ENCODE data around the gene MAP4K2. TPM values are rescaled to one million over a fixed set of nuclear protein-coding genes. Genes with fewer than 3 reads are reported as not detected.

Gene MAP4K2
- total RNA-seq, 1 donor from 2014 or later: 12.7 TPM

- no peaks in the 10 kb centered on the region for H3K36me3 Mint-ChIP-seq (ENCODE audit: insufficient read depth)
- H3K9me3 Mint-ChIP-seq (ENCODE audit: low read depth): no peaks in the 10 kb centered on the region
- peak; percentile 81 for TF ChIP-seq CTCF (IDR thresholded peaks at IDR 0.05; ENCODE audit: unreplicated experiment)
- peaks cover 68% of the 10 kb centered on the region for H3K27me3 Mint-ChIP-seq
- peak; percentile 55 for DNase-seq (ENCODE audit: low spot score, unreplicated experiment)
- peaks cover 8% of the 10 kb centered on the region for H3K4me1 Mint-ChIP-seq (ENCODE audit: low read depth)
- H3K27ac Mint-ChIP-seq: no peak overlapping the region
- no peak overlapping the region for H3K4me3 Mint-ChIP-seq (ENCODE audit: low read depth)
Observed at GRCh38 chr11:64742889-64743590, 60.0 kb downstream of the MAP4K2 start.

- DNase-seq (ENCODE audit: low spot score, unreplicated experiment): no peak
- H3K4me3 Mint-ChIP-seq (ENCODE audit: low read depth): no peak overlapping the region
- H3K27ac Mint-ChIP-seq: no peak overlapping the region
- peaks cover 63% of the 10 kb centered on the region for H3K27me3 Mint-ChIP-seq
- no peaks in the 10 kb centered on the region for H3K36me3 Mint-ChIP-seq (ENCODE audit: insufficient read depth)
- H3K9me3 Mint-ChIP-seq (ENCODE audit: low read depth): no peaks in the 10 kb centered on the region
- no peak for TF ChIP-seq CTCF (IDR thresholded peaks at IDR 0.05; ENCODE audit: unreplicated experiment)
- peaks cover 8% of the 10 kb centered on the region for H3K4me1 Mint-ChIP-seq (ENCODE audit: low read depth)
Observed at GRCh38 chr11:64742087-64742888, 60.7 kb downstream of the MAP4K2 start.

- DNase-seq (ENCODE audit: low spot score, unreplicated experiment): no peak
- no peaks in the 10 kb centered on the region for H3K9me3 Mint-ChIP-seq (ENCODE audit: low read depth)
- H3K27ac Mint-ChIP-seq: no peak overlapping the region
- peaks cover 60% of the 10 kb centered on the region for H3K27me3 Mint-ChIP-seq
- TF ChIP-seq CTCF (IDR thresholded peaks at IDR 0.05; ENCODE audit: unreplicated experiment): no peak
- H3K36me3 Mint-ChIP-seq (ENCODE audit: insufficient read depth): no peaks in the 10 kb centered on the region
- no peak overlapping the region for H3K4me3 Mint-ChIP-seq (ENCODE audit: low read depth)
- H3K4me1 Mint-ChIP-seq (ENCODE audit: low read depth): peaks cover 8% of the 10 kb centered on the region
Observed at GRCh38 chr11:64741375-64742086, 61.5 kb downstream of the MAP4K2 start.

- DNase-seq (ENCODE audit: low spot score, unreplicated experiment): no peak
- H3K36me3 Mint-ChIP-seq (ENCODE audit: insufficient read depth): no peaks in the 10 kb centered on the region
- H3K4me1 Mint-ChIP-seq (ENCODE audit: low read depth): peaks cover 5% of the 10 kb centered on the region
- H3K27ac Mint-ChIP-seq: no peak overlapping the region
- TF ChIP-seq CTCF (IDR thresholded peaks at IDR 0.05; ENCODE audit: unreplicated experiment): no peak
- H3K9me3 Mint-ChIP-seq (ENCODE audit: low read depth): no peaks in the 10 kb centered on the region
- peaks cover 58% of the 10 kb centered on the region for H3K27me3 Mint-ChIP-seq
- no peak overlapping the region for H3K4me3 Mint-ChIP-seq (ENCODE audit: low read depth)
Observed at GRCh38 chr11:64739871-64740270, 63.1 kb downstream of the MAP4K2 start.

GRCh38 chr11:64736654-64737053 is 66.4 kb downstream of the MAP4K2 start:
- Mint-ChIP-seq H3K4me3 (ENCODE audit: low read depth) (no peak overlapping the region), H3K9me3 (ENCODE audit: low read depth) (no peaks in the 10 kb centered on the region), H3K27ac (no peak overlapping the region), H3K36me3 (ENCODE audit: insufficient read depth) (no peaks in the 10 kb centered on the region), H3K4me1 (ENCODE audit: low read depth) (no peaks in the 10 kb centered on the region), H3K27me3 (peaks cover 55% of the 10 kb centered on the region)
- no peak for DNase-seq (ENCODE audit: low spot score, unreplicated experiment)
- TF ChIP-seq CTCF (IDR thresholded peaks at IDR 0.05; ENCODE audit: unreplicated experiment): no peak

Data from progenitor cell of endocrine pancreas (in vitro differentiated cells).